A549 (cell line): ENCODE measurements around the gene NACC2. TPM values are rescaled to one million over a fixed set of nuclear protein-coding genes. Genes with fewer than 3 reads are reported as not detected.

Source experiments
- ATAC-seq, 2 experiments: fragments of 200-7000 bp in 1 of 2; fragments of >200 bp in 1 of 2; cut with Nextera tagmentation in 1 of 2; cut with Tn5 transposase in 1 of 2; 3 replicates each; pipeline versions ENCODE4 v1.8.0 to v1.9.1; 2018 to 2020; ENCODE audit warnings: mild to moderate bottlenecking in 1 of 2, moderate library complexity in 1 of 2
- CTCF ChIA-PET: fragments of 300-600 bp; sonication (Branson Sonifier 250); formaldehyde crosslinking; extraction: SDS; loops from one replicate; lab custom pipeline; 2021; ENCODE audit warnings: antibody characterized with exemption, inconsistent platforms; lab: Yijun Ruan, JAX
- POLR2A ChIA-PET: fragments of 350-600 bp; formaldehyde crosslinking; extraction: SDS; loops from one replicate; lab custom pipeline; 2021; ENCODE audit warnings: antibody characterized with exemption, inconsistent platforms; lab: Yijun Ruan, JAX
- DNase-seq, 2 experiments: peaks; one replicate each; pipeline versions ENCODE4 v3.0.0 to v3.0.0-alpha.2; 2011 to 2016; ENCODE audit warnings: low read depth in 1 of 2, low spot score in 1 of 2
- FAIRE-seq: peaks from 2 replicates; lab custom pipeline; 2011; peaks lifted over from hg19 to GRCh38; lab: Jason Lieb, UNC
- H3K27ac ChIP-seq, 2 experiments: fragments of >200 bp; sonication (Bioruptor Twin); formaldehyde crosslinking; 3 replicates each; pipeline ENCODE4 v1.5.1; 2016 to 2017
- H3K4me1 ChIP-seq: fragments of >200 bp; sonication (Bioruptor Twin); formaldehyde crosslinking; 3 replicates; pipeline ENCODE4 v1.6.1; 2016
- H3K4me2 ChIP-seq: fragments of >200 bp; sonication (Bioruptor Twin); formaldehyde crosslinking; 3 replicates; pipeline ENCODE4 v1.6.1; 2016
- H3K4me3 ChIP-seq: fragments of >200 bp; sonication (Bioruptor Twin); formaldehyde crosslinking; 3 replicates; pipeline ENCODE4 v1.5.1; 2016
- H3K9me3 ChIP-seq: fragments of >200 bp; sonication (Bioruptor Twin); formaldehyde crosslinking; 3 replicates; pipeline ENCODE4 v1.6.1; 2016
- BHLHE40 ChIP-seq: IDR thresholded peaks from 2 replicates; pipeline ENCODE4 v1.6.1; 2012; ENCODE audit warnings: low read depth, low read length, inconsistent platforms
- CBX2 ChIP-seq: fragments of 200-600 bp; sonication (generic); IDR thresholded peaks from 2 replicates; pipeline ENCODE4 v1.6.1; 2016; ENCODE audit warnings: low read depth, mild to moderate bottlenecking, borderline replicate concordance
- CBX8 ChIP-seq: fragments of 200-600 bp; sonication (generic); IDR thresholded peaks from 2 replicates; pipeline ENCODE4 v1.6.1; 2016
- E2F6 ChIP-seq: IDR thresholded peaks from 2 replicates; pipeline ENCODE4 v1.6.1; 2012; ENCODE audit warnings: low read depth, borderline replicate concordance
- EHMT2 ChIP-seq: fragments of 200-600 bp; sonication (generic); IDR thresholded peaks from 2 replicates; pipeline ENCODE4 v1.6.1; 2016; ENCODE audit warnings: antibody characterized with exemption, low read depth, mild to moderate bottlenecking, moderate library complexity
- ELK1 ChIP-seq: fragments of 150-350 bp; IDR thresholded peaks from 2 replicates; pipeline ENCODE4 v1.6.1; 2014; ENCODE audit warnings: low read depth, mild to moderate bottlenecking, low read length
- ESRRA ChIP-seq: fragments of 150-350 bp; IDR thresholded peaks from 2 replicates; pipeline ENCODE4 v1.6.1; 2014; ENCODE audit warnings: mild to moderate bottlenecking, low read length, borderline replicate concordance
- FOSB ChIP-seq: fragments of 250-450 bp; sonication (Bioruptor Pico); IDR thresholded peaks from 2 replicates; pipeline ENCODE4 v1.5.0; 2020; ENCODE audit warnings: mild to moderate bottlenecking, moderate library complexity
- FOSL2 ChIP-seq, 2 experiments: fragments of 450-650 bp in 1 of 2; fragments of >200 bp in 1 of 2; sonication (Bioruptor Twin) in 1 of 2; formaldehyde crosslinking; IDR thresholded peaks; 2 replicates each; pipeline versions ENCODE4 v1.5.0 to v1.6.1; 2016 to 2020; ENCODE audit warnings: mild to moderate bottlenecking in 1 of 2, moderate library complexity in 1 of 2
- HDAC2 ChIP-seq: fragments of 200-600 bp; sonication (generic); IDR thresholded peaks from 2 replicates; pipeline ENCODE4 v1.6.1; 2016
- HOXA7 ChIP-seq: fragments of 250-450 bp; sonication (Bioruptor Pico); IDR thresholded peaks from 2 replicates; pipeline ENCODE4 v1.5.0; 2020; ENCODE audit warnings: mild to moderate bottlenecking, moderate library complexity
- KDM1A ChIP-seq: fragments of 200-600 bp; sonication (generic); IDR thresholded peaks from 2 replicates; pipeline ENCODE4 v1.6.1; 2016; ENCODE audit warnings: low read depth, mild to moderate bottlenecking
- MAZ ChIP-seq: fragments of 150-350 bp; IDR thresholded peaks from 2 replicates; pipeline ENCODE4 v1.6.1; 2014; ENCODE audit warnings: antibody characterized with exemption, low read depth, low read length, borderline replicate concordance
- NPAS2 ChIP-seq: fragments of 250-450 bp; sonication (Bioruptor Pico); IDR thresholded peaks from 2 replicates; pipeline ENCODE4 v1.8.0; 2022; ENCODE audit warnings: mild to moderate bottlenecking, moderate library complexity, borderline replicate concordance
- NR3C1 ChIP-seq: fragments of >200 bp; sonication (Bioruptor Twin); formaldehyde crosslinking; IDR thresholded peaks from 3 replicates; pipeline ENCODE4 v1.6.1; 2017
- RAD21 ChIP-seq, 2 experiments: fragments of >200 bp in 1 of 2; sonication (Bioruptor Twin) in 1 of 2; formaldehyde crosslinking in 1 of 2; IDR thresholded peaks in 1 of 2; conservative IDR thresholded peaks in 1 of 2; 2 replicates in 1 of 2; 3 replicates in 1 of 2; pipeline ENCODE4 v1.6.1; 2012 to 2018; ENCODE audit warnings: inconsistent platforms in 1 of 2
- RARB ChIP-seq: fragments of 250-450 bp; sonication (Bioruptor Pico); IDR thresholded peaks from 2 replicates; pipeline ENCODE4 v1.8.0; 2021; ENCODE audit warnings: mild to moderate bottlenecking, moderate library complexity
- RNF2 ChIP-seq: fragments of 200-600 bp; sonication (generic); IDR thresholded peaks from 2 replicates; pipeline ENCODE4 v1.6.1; 2016; ENCODE audit warnings: low read depth, mild to moderate bottlenecking, antibody characterized with exemption, moderate library complexity, borderline replicate concordance
- SREBF2 ChIP-seq: fragments of 450-650 bp; IDR thresholded peaks from 2 replicates; pipeline ENCODE4 v1.6.1; 2014; ENCODE audit warnings: mild to moderate bottlenecking, moderate library complexity
- ZSCAN20 ChIP-seq: fragments of 250-450 bp; sonication (Bioruptor Pico); IDR thresholded peaks from 2 replicates; pipeline ENCODE4 v1.8.0; 2022; ENCODE audit warnings: mild to moderate bottlenecking, moderate library complexity
- WGBS: methylation state at CpG from one replicate; pipeline ENCODE4 v1.1.6; 2017; ENCODE audit errors: missing lambda C conversion rate; 5-methylcytosine and 5-hydroxymethylcytosine counted together
- polyA plus RNA-seq, 4 experiments: library from polyadenylated mRNA; depleted of rRNA in 3 of 4; stranded (reverse); fragments of >200 nt; fragmentation: RNase III in 1 of 4; extraction: RNeasy Plus Mini Kit Qiagen cat#74134 plus additional on column Dnase treatment in 1 of 4; gene quantifications; 2 replicates in 3 of 4; 3 replicates in 1 of 4; pipeline ENCODE4 v1.2.3, GENCODE V29; 2011 to 2017

The NACC2 gene
- polyA plus RNA-seq, 2 of the 4 experiments (the other 2 are of a cell fraction) = 16.1 to 28.4 TPM

DNA sequence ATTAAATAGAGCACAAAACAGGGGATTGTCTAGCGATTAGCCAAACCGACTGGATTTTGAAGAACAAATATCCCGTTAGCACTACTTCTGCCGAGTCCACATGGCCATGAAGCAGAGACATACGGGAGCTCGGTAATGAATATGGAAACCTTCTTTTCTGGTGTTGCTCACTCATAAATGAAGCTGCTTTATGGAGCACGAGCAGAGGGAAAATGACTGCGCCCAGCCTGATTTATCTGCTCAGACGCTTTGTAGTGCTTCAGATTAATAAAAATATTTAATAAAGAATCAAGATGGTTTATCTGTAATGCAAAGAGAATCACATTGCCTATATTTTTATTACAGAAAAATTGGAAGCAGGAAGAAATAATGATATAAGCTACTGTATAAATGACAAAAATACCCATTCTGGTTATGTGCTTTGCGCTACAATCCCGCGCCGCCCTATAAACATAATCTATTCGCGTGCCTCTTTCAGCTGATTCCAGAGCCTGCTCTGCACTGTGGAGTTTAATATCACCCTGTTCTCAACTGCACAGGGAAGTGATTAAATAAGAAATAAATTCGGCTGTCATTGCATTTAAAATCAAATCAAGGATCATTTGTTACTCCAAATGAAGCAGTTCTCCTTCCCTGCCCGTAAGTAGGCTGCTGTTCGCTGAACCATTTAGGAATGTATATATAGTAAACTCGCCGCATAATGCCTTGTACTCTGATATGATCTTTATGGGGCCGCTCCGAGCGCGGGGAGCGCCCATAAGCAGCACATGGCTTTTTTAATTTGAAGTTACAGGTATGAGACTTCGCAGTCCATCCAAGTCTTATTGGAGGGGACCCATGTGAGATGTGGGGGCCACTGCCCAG, 111.6 kb downstream of the NACC2 start:
- 75% methylated on average over 26 of the region's 26 CpGs for WGBS
- no peak for FAIRE-seq
- ChIA-PET CTCF (interaction anchor here (0.6 to 2.3 kb wide), 4 partner anchors 16 to 298 kb away, joined by 3 to 16 read pairs (median 3); no protein-coding TSS in a partner anchor), POLR2A (no interaction called here)
- no peaks in the 10 kb centered on the region for H3K9me3 ChIP-seq
- H3K4me2 ChIP-seq = no peak overlapping the region
- no peak overlapping the region for H3K4me3 ChIP-seq
- no peak for ATAC-seq
- no peak for DNase-seq
- no peak for TF ChIP-seq HDAC2
- TF ChIP-seq FOSB (CRISPR knock-in tag) = no peak
- no peak for TF ChIP-seq CBX8
- TF ChIP-seq RAD21 (conservative IDR thresholded peaks at IDR 0.05 in 1 of 2, IDR thresholded peaks at IDR 0.05 in 1 of 2) = no peak
- no peak for TF ChIP-seq RARB (CRISPR knock-in tag)
- TF ChIP-seq ELK1 = no peak
- TF ChIP-seq MAZ = no peak
- no peak for TF ChIP-seq CBX2
- TF ChIP-seq NPAS2 (CRISPR knock-in tag) = no peak
- TF ChIP-seq RNF2 = no peak
- TF ChIP-seq, all 56 proteins: peak for 0
- H3K4me1 ChIP-seq = 0 out of 3 replicates have a peak, but pooled peaks cover 3% of the 10 kb centered on the region
- H3K27ac ChIP-seq = no peak overlapping the region

DNA sequence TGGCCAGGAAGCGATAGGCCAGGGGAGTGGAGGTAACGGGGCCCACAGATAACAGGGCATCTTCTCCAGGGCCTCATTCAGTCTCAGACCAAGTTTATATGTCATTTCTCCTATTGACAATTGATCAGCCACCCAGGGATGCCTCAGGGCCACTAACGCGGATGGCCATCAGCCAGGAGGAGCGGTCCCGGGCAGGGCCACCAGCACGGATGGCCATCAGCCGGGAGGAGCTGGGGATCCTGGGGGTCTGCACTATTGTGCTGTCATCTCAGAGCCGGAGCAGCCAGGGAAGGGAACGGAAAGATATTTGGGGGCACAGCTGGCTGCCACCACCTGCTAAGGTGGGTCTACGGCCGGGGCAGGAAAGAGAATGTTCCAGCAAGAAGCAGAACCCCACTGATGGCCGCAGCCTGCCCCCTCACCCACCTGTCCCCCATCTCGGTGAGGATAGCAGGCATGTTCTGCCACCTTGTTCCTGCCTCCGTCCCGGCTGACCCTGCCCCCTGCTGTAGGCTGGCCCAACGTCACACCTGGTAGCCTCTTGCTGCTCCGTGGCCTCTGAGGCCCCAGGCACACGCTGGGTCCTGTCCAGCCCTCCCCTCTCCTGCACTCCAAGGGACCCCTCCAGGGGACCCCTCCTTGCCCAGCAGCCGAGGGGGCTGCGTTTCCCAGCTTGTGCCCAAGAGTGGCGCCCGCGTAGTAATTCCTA, 112.4 kb downstream of the NACC2 start:
- DNase-seq (no peak), FAIRE-seq (no peak), ATAC-seq (0 out of 6 replicates have a peak, but pooled peaks of 1 of the 2 experiments have one; percentile 7)
- CTCF ChIA-PET = interaction anchor here (0.6 to 2.3 kb wide), 3 partner anchors 15 to 140 kb away, joined by 3 to 16 read pairs (median 3); no protein-coding TSS in a partner anchor
- TF ChIP-seq EHMT2 = no peak
- no peak for TF ChIP-seq HOXA7 (CRISPR knock-in tag)
- no peak for TF ChIP-seq E2F6
- TF ChIP-seq FOSL2 (IDR thresholded peaks at IDR 0.05) = no peak
- TF ChIP-seq FOSL2 (CRISPR knock-in tag; IDR thresholded peaks at IDR 0.05) = no peak
- no peak for TF ChIP-seq RARB (CRISPR knock-in tag)
- TF ChIP-seq NR3C1 = no peak
- no peak for TF ChIP-seq BHLHE40
- no peak for TF ChIP-seq KDM1A
- TF ChIP-seq ESRRA = no peak
- TF ChIP-seq ZSCAN20 (CRISPR knock-in tag) = no peak
- no peak for TF ChIP-seq SREBF2
- H3K4me3 ChIP-seq = no peak overlapping the region
- no peak overlapping the region for H3K27ac ChIP-seq
- no peak overlapping the region for H3K4me2 ChIP-seq
- 0 out of 3 replicates have a peak, but pooled peaks cover 3% of the 10 kb centered on the region for H3K4me1 ChIP-seq
- 65% methylated on average over 24 of the region's 24 CpGs for WGBS
- H3K9me3 ChIP-seq = no peaks in the 10 kb centered on the region
- POLR2A ChIA-PET = no interaction called here
